ENCODE measurements around the gene MAST4.

The MAST4 gene

DNA sequence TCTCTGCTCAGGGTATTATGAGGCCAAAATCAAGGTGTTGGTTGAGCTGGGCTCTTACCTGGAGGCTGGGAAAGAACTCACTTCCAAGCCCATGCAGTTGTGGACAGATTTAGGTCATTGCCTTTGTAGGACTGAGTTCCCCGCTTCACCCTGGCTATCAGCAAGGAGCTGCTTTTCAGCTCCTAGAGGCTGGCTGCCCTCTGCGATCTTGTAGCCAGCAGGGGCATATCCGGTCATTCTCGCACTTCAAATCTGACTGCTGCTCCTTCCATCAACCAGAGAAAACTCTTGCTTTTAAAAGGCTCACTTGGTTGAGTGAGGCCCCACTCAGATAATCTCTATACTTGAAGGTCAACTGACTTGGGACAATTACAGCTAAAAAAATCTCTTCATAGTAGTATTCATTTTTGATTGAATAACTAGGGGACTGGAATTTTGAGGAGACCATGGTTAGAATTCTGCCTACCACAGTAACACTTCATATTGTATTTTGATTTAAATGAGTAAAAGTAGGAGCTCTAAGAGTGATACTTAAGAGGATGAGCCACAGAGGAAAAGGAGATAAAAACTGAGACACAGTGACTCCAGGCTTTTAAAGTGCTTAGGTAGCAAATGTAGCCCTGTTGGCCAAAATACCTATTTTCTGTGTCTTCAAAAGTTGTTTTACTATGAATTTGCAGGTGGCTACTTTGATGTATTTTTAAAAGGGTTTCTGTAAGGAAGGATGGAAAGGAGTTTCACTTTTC, 463.0 kb downstream of the MAST4 start:
- DNase-seq, result no peak

DNA sequence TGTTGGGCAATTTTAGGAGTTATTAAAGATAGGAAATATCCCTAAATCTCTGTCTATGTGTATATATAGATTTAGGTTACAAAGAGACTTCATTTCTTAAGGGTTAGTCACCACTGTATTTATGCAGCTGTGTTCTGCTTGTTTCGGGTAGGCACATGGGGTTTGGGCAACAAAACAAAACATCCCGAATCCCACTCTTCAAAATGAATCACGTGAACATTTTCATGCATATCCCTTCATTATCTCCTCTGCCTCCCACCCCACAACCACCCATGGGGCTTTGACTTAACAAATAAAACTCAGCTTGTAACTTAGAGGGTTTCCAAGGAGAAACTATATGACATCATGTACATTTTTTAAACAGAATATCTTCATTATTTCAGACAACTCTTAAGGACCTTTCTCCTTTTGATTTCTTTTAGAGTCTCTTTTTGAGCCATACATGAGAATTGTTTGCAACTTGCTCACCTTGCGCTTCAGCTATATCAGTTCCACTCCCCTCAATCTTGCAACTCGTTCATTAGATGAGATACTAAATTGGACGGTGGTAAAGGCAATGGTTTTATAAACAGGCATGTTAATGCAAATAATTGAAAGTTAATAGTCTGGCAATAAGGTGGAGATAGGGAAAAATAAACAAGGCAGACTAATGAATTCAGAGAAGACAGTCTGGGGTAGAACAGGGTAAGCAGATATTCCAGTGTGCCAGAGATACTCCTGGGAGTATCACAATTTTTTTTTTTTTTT, 463.7 kb downstream of the MAST4 start:
- DNase-seq, result no peak

DNA sequence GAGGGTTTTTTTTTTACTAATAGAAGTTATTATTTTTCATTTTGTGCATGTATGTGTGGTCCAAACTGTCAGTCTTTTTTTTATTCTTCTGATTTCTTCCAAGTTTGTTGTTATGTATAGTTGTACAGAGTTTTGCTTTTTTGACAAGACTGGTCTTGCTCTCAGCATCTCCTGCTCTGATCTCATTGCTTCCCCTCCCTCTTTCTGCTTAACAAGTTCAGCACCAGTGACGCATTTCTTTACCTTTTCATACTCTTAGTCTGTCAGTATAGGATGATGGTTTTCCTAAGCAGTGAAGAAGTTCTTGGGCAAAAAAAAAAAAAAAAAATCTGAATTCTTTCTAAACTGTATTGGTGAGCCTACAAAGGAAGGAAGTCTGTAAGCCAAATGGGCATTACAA, 465.3 kb downstream of the MAST4 start:
- DNase-seq, result no peak

GRCh38 chr5:67063055-67063454, 466.9 kb downstream of the MAST4 start:
- no peak for DNase-seq

- no peak for DNase-seq
Measured at GRCh38 chr5:67063791-67064190, 467.6 kb downstream of the MAST4 start.

GRCh38 chr5:67065237-67065636, 469.0 kb downstream of the MAST4 start:
- no peak for DNase-seq

DNA sequence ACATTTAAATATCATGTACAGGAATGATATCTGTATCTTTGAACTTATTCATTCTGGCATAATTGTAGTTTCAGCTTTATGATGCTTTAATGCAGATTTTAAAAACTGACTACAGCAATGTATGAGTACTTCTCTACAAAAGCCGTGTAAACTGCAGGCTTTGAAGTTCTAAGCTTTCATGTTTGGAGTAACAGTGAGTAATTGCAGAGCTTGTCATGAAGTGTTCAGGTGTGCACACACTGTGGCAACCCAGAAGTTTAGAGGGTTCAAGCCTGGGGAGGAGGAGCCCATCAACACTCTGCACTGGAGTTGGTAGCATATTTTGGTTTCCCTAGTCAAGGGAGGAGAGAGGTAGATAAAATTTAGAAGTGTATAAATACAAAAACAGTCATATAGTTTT, 469.5 kb downstream of the MAST4 start:
- DNase-seq, result no peak

DNA sequence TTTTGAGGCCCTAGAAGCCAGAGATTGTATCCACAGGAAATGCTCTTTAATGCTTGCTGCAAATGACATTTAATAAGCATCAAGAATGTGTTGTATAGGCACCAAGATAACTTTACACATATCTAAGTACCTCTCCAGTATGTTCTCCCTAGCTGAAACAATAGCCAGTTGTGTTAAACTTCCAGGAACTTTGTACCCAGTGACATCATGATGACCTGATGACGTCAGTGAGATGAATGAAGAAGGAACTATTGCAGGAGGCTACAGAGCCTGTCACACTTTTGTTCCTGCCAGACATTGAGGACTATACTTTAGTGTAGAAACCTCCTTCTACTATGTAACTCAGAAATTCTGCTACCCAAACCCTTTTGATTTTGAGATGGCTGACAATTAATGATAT, 470.6 kb downstream of the MAST4 start:
- DNase-seq, result no peak

DNA sequence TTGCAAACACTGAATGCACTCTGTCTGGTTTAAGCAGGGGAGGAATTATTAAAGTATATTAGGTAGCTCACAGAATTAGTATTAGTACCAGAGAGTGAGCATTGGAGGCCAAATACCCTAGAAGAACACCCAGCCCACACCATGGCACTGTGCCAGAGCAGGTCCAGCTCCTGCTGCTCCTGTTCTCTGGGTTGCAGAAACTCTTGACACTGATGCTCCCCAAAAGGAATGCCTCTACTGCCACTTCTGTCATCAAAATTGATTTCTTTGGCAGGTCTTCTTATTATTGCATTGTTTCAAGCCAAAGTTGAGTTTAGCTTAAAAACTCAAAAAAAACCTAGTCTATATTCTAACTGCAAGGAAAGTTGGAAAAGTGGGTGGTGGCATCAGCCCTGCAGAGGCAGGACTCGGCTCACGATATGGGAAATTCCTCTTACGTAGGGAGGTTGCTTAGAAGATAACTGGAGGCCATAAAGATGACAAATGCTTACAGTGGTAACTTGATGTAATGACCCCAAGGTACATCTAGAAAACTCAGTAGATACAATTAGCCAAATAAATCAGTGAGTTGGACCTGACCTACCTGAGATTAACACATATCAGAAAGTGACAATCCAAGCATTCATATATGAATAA, 477.0 kb downstream of the MAST4 start:
- DNase-seq, result no peak

GRCh38 chr5:67077296-67077695, 481.1 kb downstream of the MAST4 start:
- no peak for DNase-seq

GRCh38 chr5:67081261-67081660, 485.1 kb downstream of the MAST4 start:
- DNase-seq, result no peak

DNA sequence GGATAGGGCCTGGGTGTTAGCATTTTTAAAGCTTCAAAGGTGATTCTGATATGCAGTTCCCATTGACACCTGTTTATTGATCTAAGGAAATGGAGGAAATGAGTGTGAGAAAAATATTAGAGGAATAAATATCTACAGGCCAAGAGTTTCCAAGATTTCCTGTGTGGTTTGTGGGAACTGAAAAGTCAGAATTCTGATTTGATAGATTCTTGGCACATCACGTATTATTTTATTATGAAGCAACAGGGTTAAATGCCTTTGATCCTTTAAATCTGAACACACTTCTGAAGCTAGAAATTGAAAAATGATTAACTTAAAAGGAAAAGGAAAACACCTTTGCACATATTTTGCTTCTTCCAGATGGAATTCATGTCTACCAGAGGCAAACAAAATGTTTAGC, 486.7 kb downstream of the MAST4 start:
- no peak for DNase-seq

DNA sequence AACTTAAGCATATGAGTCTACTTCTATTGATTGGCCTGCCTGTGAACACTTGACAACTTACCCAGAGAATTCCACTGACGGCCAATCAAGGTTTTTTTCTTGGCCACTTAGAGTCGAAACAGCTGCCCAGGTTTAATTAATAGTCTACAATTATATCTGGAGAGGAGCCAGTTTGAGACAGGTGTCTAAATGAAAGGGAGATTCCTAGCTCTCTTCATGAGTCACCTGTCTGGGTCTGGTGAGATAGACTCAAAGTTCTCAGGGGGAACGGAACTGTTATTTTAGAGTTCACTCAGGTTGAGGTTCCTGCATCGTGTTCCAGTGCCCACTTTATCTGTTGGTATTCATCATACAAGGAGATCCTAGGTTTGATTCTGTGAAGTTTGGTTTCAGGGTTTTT, 489.4 kb downstream of the MAST4 start:
- no peak for DNase-seq

DNA sequence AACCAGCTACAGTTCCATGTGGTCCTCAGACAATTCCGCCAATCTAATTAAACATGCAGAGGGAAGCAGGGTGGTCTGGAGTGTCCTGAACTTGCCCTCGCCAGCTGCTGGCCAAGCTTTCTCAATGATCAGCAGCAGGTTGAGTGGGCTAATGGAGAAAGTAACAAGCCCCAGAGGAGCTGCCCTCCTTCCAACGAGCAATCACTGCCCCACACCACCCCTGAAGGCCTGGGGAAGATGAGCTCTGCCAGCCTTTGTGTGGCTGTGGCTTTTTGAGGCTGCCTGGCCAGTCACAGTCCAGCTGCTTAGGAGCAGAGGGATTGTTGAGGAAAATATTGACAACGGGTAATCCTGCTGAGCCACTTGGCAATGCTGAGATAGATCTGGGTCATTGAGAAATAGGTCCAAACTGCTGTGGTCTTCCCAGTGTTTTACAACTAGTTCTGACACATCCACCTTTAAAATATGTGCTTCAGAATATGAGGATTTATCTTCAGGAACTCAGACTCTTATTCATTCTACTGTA, 493.1 kb downstream of the MAST4 start:
- DNase-seq, result no peak

DNA sequence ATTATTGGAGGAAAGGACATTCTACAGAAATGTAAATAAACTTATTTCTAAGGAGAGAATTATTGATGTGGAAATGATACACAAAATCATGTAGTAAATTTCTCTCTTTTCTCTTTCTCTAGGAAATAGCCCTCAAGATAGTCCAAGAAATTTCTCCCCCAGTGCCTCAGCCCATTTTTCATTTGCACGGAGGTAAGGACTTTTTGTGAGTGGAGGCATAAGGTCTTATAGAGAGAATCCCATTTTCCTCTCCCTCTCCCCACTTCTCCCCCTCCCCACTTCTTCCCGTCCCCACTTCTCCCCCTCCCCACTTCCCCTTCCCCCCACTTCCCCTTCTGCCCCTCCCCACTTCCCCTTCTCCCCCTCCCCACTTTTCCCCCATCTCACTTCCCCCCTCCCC, 493.8 kb downstream of the MAST4 start:
- no peak for DNase-seq

DNA sequence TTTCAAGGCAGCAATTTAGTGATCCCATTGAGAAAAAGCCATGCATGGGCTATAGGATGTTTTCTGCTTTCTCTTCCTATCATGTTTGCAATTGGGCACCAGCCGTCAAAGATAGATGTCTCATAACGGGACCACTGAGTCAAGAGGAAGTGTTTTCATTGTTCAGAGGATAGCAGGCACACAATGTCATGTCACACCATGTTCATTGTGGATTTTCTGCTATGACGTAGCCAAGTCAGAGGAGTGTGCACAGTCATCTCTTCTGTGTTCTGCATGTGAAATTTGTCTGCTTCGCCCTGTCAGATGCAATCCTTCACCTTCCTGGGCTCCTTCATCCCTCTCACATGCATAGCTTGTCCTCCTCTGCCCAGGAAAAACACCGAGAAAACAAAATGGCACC, 494.4 kb downstream of the MAST4 start:
- DNase-seq, result no peak

- DNase-seq, result no peak
Measured at GRCh38 chr5:67092535-67092934, 496.3 kb downstream of the MAST4 start.

DNA sequence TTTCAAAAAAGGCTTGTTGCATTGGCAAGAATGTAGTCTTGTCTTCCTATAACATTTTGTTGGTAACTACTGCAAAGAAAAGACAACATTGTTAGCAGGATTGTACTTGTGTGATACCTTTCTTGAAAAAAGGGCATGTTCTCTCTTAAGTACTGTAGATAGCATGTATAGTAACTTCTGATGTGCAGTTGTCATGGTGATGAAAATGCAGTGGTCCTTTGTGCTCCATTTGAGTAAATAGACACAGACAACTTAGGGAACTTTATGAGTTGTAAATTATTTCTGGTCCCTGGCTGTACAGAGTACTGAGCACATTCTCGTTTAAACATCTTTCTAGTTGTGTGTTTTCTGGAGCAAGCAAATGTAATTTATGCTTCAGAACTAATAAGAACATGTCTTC, 497.1 kb downstream of the MAST4 start:
- no peak for DNase-seq

DNA sequence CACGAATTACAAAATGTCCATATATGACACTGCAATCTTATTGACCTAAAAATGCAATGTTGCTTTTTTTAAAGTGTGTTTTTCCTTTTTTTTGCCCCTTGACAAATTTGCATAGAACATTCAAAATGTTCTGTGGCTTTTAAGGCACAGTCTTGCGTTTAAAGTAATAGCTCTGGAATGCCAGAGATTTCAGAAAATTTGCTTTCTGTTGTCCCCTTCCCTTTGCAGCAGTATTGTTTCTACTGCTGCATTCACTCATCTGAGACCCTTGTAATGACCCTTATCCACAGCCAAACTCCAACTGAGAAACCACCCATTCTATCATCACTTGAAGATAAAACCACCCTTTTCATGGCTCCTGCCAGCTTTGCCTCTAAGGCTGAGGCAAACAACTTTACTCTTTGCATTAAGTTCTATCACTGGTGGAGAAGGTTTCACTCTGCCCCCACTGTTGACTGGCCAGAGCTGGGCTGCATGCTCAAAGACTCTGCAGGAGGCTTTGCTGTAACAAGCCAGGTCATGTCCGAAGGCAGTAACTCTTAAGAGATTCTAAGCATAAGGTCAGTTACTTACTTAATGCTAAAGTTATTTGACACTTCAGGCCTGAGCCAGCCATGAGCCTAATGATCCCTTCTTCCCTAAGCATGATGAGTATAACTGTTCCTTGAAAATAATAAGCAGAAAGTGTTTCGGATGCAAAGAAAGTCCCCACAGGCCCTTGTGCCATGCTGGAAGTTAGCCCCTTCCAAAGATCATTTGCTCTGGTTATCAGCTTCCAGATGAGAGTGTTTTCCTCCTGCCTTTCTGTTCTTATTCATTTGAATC, 498.5 kb downstream of the MAST4 start:
- DNase-seq, result no peak

GRCh38 chr5:67095346-67096171, 499.4 kb downstream of the MAST4 start:
- no peak for DNase-seq

- DNase-seq, result no peak
Measured at GRCh38 chr5:67098656-67099055, 502.5 kb downstream of the MAST4 start.

DNA sequence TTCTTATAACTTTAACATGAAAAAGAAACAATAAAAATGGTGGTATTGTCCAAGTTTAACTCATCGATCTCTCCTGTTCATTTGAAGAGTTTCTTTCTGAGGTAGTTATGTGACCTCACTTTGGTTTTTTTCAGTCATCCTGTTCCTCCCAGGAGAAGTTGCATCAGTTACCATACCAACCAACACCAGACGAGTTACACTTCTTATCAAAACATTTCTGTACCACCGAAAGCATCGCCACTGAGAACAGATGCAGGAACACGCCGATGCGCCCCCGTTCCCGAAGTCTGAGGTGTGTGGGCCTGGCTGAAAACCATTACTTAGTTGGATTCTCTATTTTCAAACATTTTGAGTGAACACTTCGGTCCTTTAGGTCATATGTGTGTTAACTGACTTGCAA, 504.1 kb downstream of the MAST4 start:
- DNase-seq, result no peak
